Endodermal cell (in vitro differentiated cells): ENCODE data around the gene RELT. TPM values are rescaled to one million over a fixed set of nuclear protein-coding genes. Genes with fewer than 3 reads are reported as not detected.

Experiments used
- DNase-seq: peaks from one replicate; pipeline ENCODE4 v3.0.0-alpha.2; 2017
- H3K27ac ChIP-seq: 2 replicates; pipeline ENCODE4 v1.5.1; 2013; ENCODE audit warnings: mild to moderate bottlenecking, low read depth, low read length, moderate library complexity
- H3K27me3 ChIP-seq: 2 replicates; pipeline ENCODE4 v1.6.1; 2013; ENCODE audit warnings: mild to moderate bottlenecking, low read length, moderate library complexity; ENCODE audit not compliant: insufficient read depth, control insufficient read depth, poor library complexity, severe bottlenecking
- H3K36me3 ChIP-seq: 2 replicates; pipeline ENCODE4 v1.7.0; 2013; ENCODE audit warnings: mild to moderate bottlenecking, low read length, moderate library complexity; ENCODE audit not compliant: control insufficient read depth, insufficient read depth
- H3K4me1 ChIP-seq: one replicate; pipeline ENCODE4 v1.7.0; 2013; ENCODE audit warnings: low read length; ENCODE audit not compliant: control insufficient read depth, insufficient read depth
- H3K4me3 ChIP-seq: 2 replicates; pipeline ENCODE4 v1.5.1; 2013; ENCODE audit warnings: mild to moderate bottlenecking, low read length, moderate library complexity
- H3K9ac ChIP-seq: 2 replicates; pipeline ENCODE4 v1.6.1; 2013; ENCODE audit warnings: mild to moderate bottlenecking, low read length, moderate library complexity; ENCODE audit not compliant: poor library complexity, severe bottlenecking; ENCODE audit errors: extremely low read depth
- H3K9me3 ChIP-seq: 2 replicates; pipeline ENCODE4 v1.6.1; 2013; ENCODE audit warnings: mild to moderate bottlenecking, low read length, moderate library complexity; ENCODE audit not compliant: control insufficient read depth
- H3K27ac Mint-ChIP-seq: 2 replicates; pipeline ENCODE4 v1.8.0; 2020; ENCODE audit warnings: mixed read lengths
- H3K27me3 Mint-ChIP-seq: 2 replicates; pipeline ENCODE4 v1.8.0; 2021; ENCODE audit warnings: mild to moderate bottlenecking, mixed read lengths; ENCODE audit not compliant: insufficient read depth
- H3K36me3 Mint-ChIP-seq: 2 replicates; pipeline ENCODE4 v1.8.0; 2020; ENCODE audit warnings: low read depth, mixed read lengths
- H3K4me1 Mint-ChIP-seq: 2 replicates; pipeline ENCODE4 v1.8.0; 2020; ENCODE audit warnings: mixed read lengths
- H3K4me3 Mint-ChIP-seq: 2 replicates; pipeline ENCODE4 v1.8.0; 2020; ENCODE audit warnings: mild to moderate bottlenecking, moderate library complexity, mixed read lengths
- H3K9me3 Mint-ChIP-seq: 2 replicates; pipeline ENCODE4 v1.8.0; 2020; ENCODE audit warnings: mild to moderate bottlenecking, mixed read lengths
- CTCF ChIP-seq: fragments of 200-600 bp; sonication (generic); conservative IDR thresholded peaks from 2 replicates; pipeline ENCODE4 v1.5.0; 2021; ENCODE audit warnings: antibody characterized with exemption, mild to moderate bottlenecking
- WGBS, 2 experiments: methylation state at CpG; one replicate each; pipeline versions ENCODE4 v1.1.5 to v1.1.7; 2013; ENCODE audit warnings: missing lambda C conversion rate in 2 of 2, mixed read lengths in 1 of 2; ENCODE audit not compliant: insufficient coverage in 1 of 2, insufficient read length in 1 of 2; 5-methylcytosine and 5-hydroxymethylcytosine counted together
- total RNA-seq, 2 donors: library from RNA; stranded (reverse); fragmentation: NEBNext Ultra II Directional in 1 of 2; extraction: Animal tissue kit (Norgen Biotek cat#: 25700) in 1 of 2; gene quantifications; 2 replicates in 1 of 2; 3 replicates in 1 of 2; pipeline ENCODE4 v1.2.1, GENCODE V29; 2021

The RELT gene
- total RNA-seq, 2 donors from 2014 or later = 6.9 to 8.9 TPM

- 94% methylated on average over 2 of the region's 2 CpGs; no CpG with 5 or more reads in 1 of the 2 experiments for WGBS, 2 experiments
- H3K27me3 Mint-ChIP-seq = peaks cover 31% of the 10 kb centered on the region
Observed at GRCh38 chr11:73337846-73338245, 38.4 kb upstream of the RELT start.

GRCh38 chr11:73338279-73338678 lies 37.9 kb upstream of the RELT start:
- Mint-ChIP-seq H3K27ac (no peak overlapping the region), H3K4me1 (peaks cover 22% of the 10 kb centered on the region), H3K27me3 (peaks cover 31% of the 10 kb centered on the region), H3K4me3 (no peak overlapping the region), H3K36me3 (peaks cover 1% of the 10 kb centered on the region), H3K9me3 (no peaks in the 10 kb centered on the region)
- Histone ChIP-seq H3K36me3 (peaks cover 9% of the 10 kb centered on the region), H3K9ac (no peak overlapping the region), H3K9me3 (no peaks in the 10 kb centered on the region), H3K4me3 (no peak overlapping the region), H3K27ac (no peak overlapping the region), H3K4me1 (peaks cover 3% of the 10 kb centered on the region), H3K27me3 (peaks cover 9% of the 10 kb centered on the region)
- WGBS, 2 experiments = 84 to 93% methylated on average over 2 to 4 of the region's 4 CpGs
- TF ChIP-seq CTCF = no peak
- no peak for DNase-seq

More at GRCh38 chr11:73337846-73338245, 38.4 kb upstream of the RELT start:
- peaks cover 3% of the 10 kb centered on the region for H3K4me1 ChIP-seq
- no peak for DNase-seq
- H3K4me3 Mint-ChIP-seq = no peak overlapping the region
- peaks cover 24% of the 10 kb centered on the region for H3K4me1 Mint-ChIP-seq
- no peak overlapping the region for H3K4me3 ChIP-seq
- no peak overlapping the region for H3K27ac Mint-ChIP-seq
- peaks cover 9% of the 10 kb centered on the region for H3K36me3 ChIP-seq
- H3K27me3 ChIP-seq = peaks cover 9% of the 10 kb centered on the region
- H3K9me3 ChIP-seq = no peaks in the 10 kb centered on the region
- H3K9me3 Mint-ChIP-seq = no peaks in the 10 kb centered on the region
- TF ChIP-seq CTCF = no peak
- peaks cover 1% of the 10 kb centered on the region for H3K36me3 Mint-ChIP-seq
- no peak overlapping the region for H3K9ac ChIP-seq
- H3K27ac ChIP-seq = no peak overlapping the region

GRCh38 chr11:73340164-73340563 lies 36.0 kb upstream of the RELT start:
- no peak overlapping the region for H3K9ac ChIP-seq
- H3K4me1 ChIP-seq = no peaks in the 10 kb centered on the region
- no peak overlapping the region for H3K27ac ChIP-seq
- Mint-ChIP-seq H3K9me3 (no peaks in the 10 kb centered on the region), H3K4me1 (peaks cover 11% of the 10 kb centered on the region), H3K4me3 (no peak overlapping the region), H3K27me3 (peaks cover 35% of the 10 kb centered on the region), H3K36me3 (peaks cover 1% of the 10 kb centered on the region), H3K27ac (no peak overlapping the region)
- no peak overlapping the region for H3K4me3 ChIP-seq
- 48 to 61% methylated on average over 2 to 3 of the region's 3 CpGs for WGBS, 2 experiments
- peak; percentile 63 for DNase-seq
- H3K27me3 ChIP-seq = peaks cover 9% of the 10 kb centered on the region
- H3K9me3 ChIP-seq = no peaks in the 10 kb centered on the region
- TF ChIP-seq CTCF = no peak
- peaks cover 9% of the 10 kb centered on the region for H3K36me3 ChIP-seq
